H9 (cell line): ENCODE results near the gene JAK1. TPM values are rescaled to one million over a fixed set of nuclear protein-coding genes. Genes with fewer than 3 reads are reported as not detected.

Source experiments
- DNase-seq: peaks from one replicate; pipeline ENCODE4 v3.0.0-alpha.2; 2017
- H2AFZ ChIP-seq: one replicate; pipeline ENCODE4 v1.6.1; 2013; ENCODE audit warnings: mild to moderate bottlenecking, low read length, control low read depth, moderate library complexity
- H2AK5ac ChIP-seq: 2 replicates; pipeline ENCODE4 v1.6.1; 2013; ENCODE audit warnings: low read length, control low read depth, mixed read lengths; ENCODE audit not compliant: insufficient read length
- H2BK120ac ChIP-seq: one replicate; pipeline ENCODE4 v1.6.1; 2013; ENCODE audit warnings: low read depth, mild to moderate bottlenecking, low read length, control low read depth, inconsistent platforms; ENCODE audit not compliant: poor library complexity, severe bottlenecking
- H2BK12ac ChIP-seq: 2 replicates; pipeline ENCODE4 v1.6.1; 2013; ENCODE audit warnings: low read length, control low read depth, mixed read lengths, low read depth; ENCODE audit not compliant: insufficient read length
- H2BK15ac ChIP-seq: 2 replicates; pipeline ENCODE4 v1.6.1; 2013; ENCODE audit warnings: low read depth, low read length, control low read depth
- H2BK20ac ChIP-seq: one replicate; pipeline ENCODE4 v1.6.1; 2013; ENCODE audit warnings: low read depth, mild to moderate bottlenecking, low read length, control low read depth, inconsistent platforms; ENCODE audit not compliant: poor library complexity, severe bottlenecking
- H2BK5ac ChIP-seq: 2 replicates; pipeline ENCODE4 v1.6.1; 2013; ENCODE audit warnings: low read length, control low read depth, mixed read lengths; ENCODE audit not compliant: insufficient read length
- H3K14ac ChIP-seq: 2 replicates; pipeline ENCODE4 v1.6.1; 2013; ENCODE audit warnings: low read length, control low read depth; ENCODE audit not compliant: insufficient read depth
- H3K18ac ChIP-seq: 2 replicates; pipeline ENCODE4 v1.6.1; 2013; ENCODE audit warnings: low read depth, mild to moderate bottlenecking, mixed read lengths, low read length, control low read depth; ENCODE audit not compliant: insufficient read length
- H3K23ac ChIP-seq: 2 replicates; pipeline ENCODE4 v1.6.1; 2013; ENCODE audit warnings: low read length, control low read depth, mixed read lengths, low read depth; ENCODE audit not compliant: insufficient read length
- H3K23me2 ChIP-seq: 2 replicates; pipeline ENCODE4 v1.6.1; 2013; ENCODE audit warnings: low read depth, mild to moderate bottlenecking, mixed read lengths, low read length, control low read depth; ENCODE audit not compliant: insufficient read length, poor library complexity, severe bottlenecking
- H3K27ac ChIP-seq: 2 replicates; pipeline ENCODE4 v1.5.1; 2013; ENCODE audit warnings: low read length, control low read depth, mixed read lengths, low read depth; ENCODE audit not compliant: insufficient read length
- H3K27me3 ChIP-seq: 2 replicates; pipeline ENCODE4 v1.6.1; 2013; ENCODE audit warnings: low read length, control low read depth, inconsistent platforms; ENCODE audit not compliant: insufficient read depth
- H3K4ac ChIP-seq: 2 replicates; pipeline ENCODE4 v1.6.1; 2013; ENCODE audit warnings: low read depth, mild to moderate bottlenecking, control low read depth, inconsistent platforms, low read length, moderate library complexity
- H3K4me1 ChIP-seq: 2 replicates; pipeline ENCODE4 v1.6.1; 2013; ENCODE audit warnings: low read length, control low read depth, inconsistent platforms; ENCODE audit not compliant: insufficient read depth
- H3K4me2 ChIP-seq: 2 replicates; pipeline ENCODE4 v1.6.1; 2013; ENCODE audit warnings: low read length, control low read depth, mixed read lengths; ENCODE audit not compliant: insufficient read length, insufficient read depth
- H3K56ac ChIP-seq: 2 replicates; pipeline ENCODE4 v1.6.1; 2013; ENCODE audit warnings: low read depth, mild to moderate bottlenecking, mixed read lengths, low read length, control low read depth; ENCODE audit not compliant: insufficient read length
- H3K79me1 ChIP-seq: 2 replicates; pipeline ENCODE4 v1.6.1; 2013; ENCODE audit warnings: low read depth, mild to moderate bottlenecking, moderate library complexity, low read length, control low read depth, inconsistent platforms; ENCODE audit not compliant: insufficient read depth, poor library complexity, severe bottlenecking
- H3K79me2 ChIP-seq: 2 replicates; pipeline ENCODE4 v1.6.1; 2013; ENCODE audit warnings: low read length, control low read depth, inconsistent platforms; ENCODE audit not compliant: insufficient read depth
- H3K9ac ChIP-seq: 2 replicates; pipeline ENCODE4 v1.6.1; 2013; ENCODE audit warnings: low read length, control low read depth, mixed read lengths; ENCODE audit not compliant: insufficient read length; ENCODE audit errors: extremely low read depth
- H3K9me3 ChIP-seq: one replicate; pipeline ENCODE4 v1.6.1; 2013; ENCODE audit warnings: low read depth, low read length, inconsistent platforms; ENCODE audit not compliant: control insufficient read depth
- H3T11ph ChIP-seq: one replicate; pipeline ENCODE4 v1.6.1; 2013; ENCODE audit warnings: mild to moderate bottlenecking, low read length, control low read depth, inconsistent platforms
- H4K20me1 ChIP-seq: one replicate; pipeline ENCODE4 v1.6.1; 2013; ENCODE audit not compliant: control insufficient read depth, insufficient read length, insufficient read depth
- H4K5ac ChIP-seq: 2 replicates; pipeline ENCODE4 v1.6.1; 2013; ENCODE audit warnings: low read depth, mild to moderate bottlenecking, mixed read lengths, low read length, control low read depth; ENCODE audit not compliant: insufficient read length
- H4K8ac ChIP-seq: replicated peaks from 2 replicates; pipeline ENCODE4 v1.6.1; 2013; ENCODE audit warnings: low read length, control low read depth, mixed read lengths, low read depth; ENCODE audit not compliant: insufficient read length
- H4K91ac ChIP-seq: 2 replicates; pipeline ENCODE4 v1.6.1; 2013; ENCODE audit warnings: low read depth, mild to moderate bottlenecking, moderate library complexity, mixed read lengths, low read length, control low read depth; ENCODE audit not compliant: insufficient read length
- H3K27ac Mint-ChIP-seq, 3 experiments: 2 replicates in 2 of 3; 3 replicates in 1 of 3; pipeline ENCODE4 v1.8.0; 2020 to 2021; ENCODE audit warnings: mixed read lengths in 3 of 3, mild to moderate bottlenecking in 1 of 3, moderate library complexity in 1 of 3
- H3K27me3 Mint-ChIP-seq: 2 replicates; pipeline ENCODE4 v1.8.0; 2021; ENCODE audit warnings: low read depth, mild to moderate bottlenecking, moderate library complexity, mixed read lengths
- H3K36me3 Mint-ChIP-seq, 3 experiments: 2 replicates in 2 of 3; 3 replicates in 1 of 3; pipeline ENCODE4 v1.8.0; 2020 to 2021; ENCODE audit warnings: low read depth in 3 of 3, mixed read lengths in 3 of 3; ENCODE audit not compliant: insufficient read depth in 1 of 3
- H3K4me1 Mint-ChIP-seq, 2 experiments: 2 replicates each; pipeline ENCODE4 v1.8.0; 2020; ENCODE audit warnings: mixed read lengths in 2 of 2
- H3K4me3 Mint-ChIP-seq, 2 experiments: 2 replicates in 1 of 2; 3 replicates in 1 of 2; pipeline ENCODE4 v1.8.0; 2020 to 2021; ENCODE audit warnings: mild to moderate bottlenecking in 2 of 2, mixed read lengths in 2 of 2, moderate library complexity in 1 of 2
- H3K9me3 Mint-ChIP-seq, 2 experiments: 2 replicates in 1 of 2; 3 replicates in 1 of 2; pipeline ENCODE4 v1.8.0; 2020; ENCODE audit warnings: mild to moderate bottlenecking in 2 of 2, mixed read lengths in 2 of 2, moderate library complexity in 1 of 2
- CTCF ChIP-seq: fragments of 200-600 bp; sonication (generic); conservative IDR thresholded peaks from 3 replicates; pipeline ENCODE4 v1.8.0; 2021; ENCODE audit warnings: antibody characterized with exemption, mild to moderate bottlenecking
- total RNA-seq: library from RNA; stranded (reverse); gene quantifications from 2 replicates; pipeline ENCODE4 v1.2.1, GENCODE V29; 2021

Gene JAK1
- total RNA-seq, 1 experiment from 2014 or later = 12.8 TPM

GRCh38 chr1:65014321-65014720 lies 48.0 kb upstream of the JAK1 start:
- Mint-ChIP-seq H3K36me3 (peaks cover 0 to 3% (median 0%) of the 10 kb centered on the region in 3 experiments; a peak in 1 of 7 replicates), H3K4me3 (no peak overlapping the region), H3K27ac (no peak overlapping the region), H3K9me3 (no peaks in the 10 kb centered on the region), H3K27me3 (peaks cover 1% of the 10 kb centered on the region; the same call in 1 of the 2 replicates), H3K4me1 (no peaks in the 10 kb centered on the region)
- no peak overlapping the region for H4K8ac ChIP-seq
- H2AK5ac ChIP-seq = no peak overlapping the region
- no peaks in the 10 kb centered on the region for H3K79me1 ChIP-seq
- H3K56ac ChIP-seq = no peak overlapping the region
- no peak overlapping the region for H3K4ac ChIP-seq
- no peaks in the 10 kb centered on the region for H3K79me2 ChIP-seq
- H3K23ac ChIP-seq = no peak overlapping the region
- H4K5ac ChIP-seq = no peak overlapping the region
- no peak overlapping the region for H3K27ac ChIP-seq
- no peak overlapping the region for H2BK20ac ChIP-seq
- no peaks in the 10 kb centered on the region for H3K4me1 ChIP-seq
- no peak overlapping the region for H3K18ac ChIP-seq
- no peaks in the 10 kb centered on the region for H3K23me2 ChIP-seq
- no peak overlapping the region for H2BK120ac ChIP-seq
- H2BK5ac ChIP-seq = no peak overlapping the region
- no peak overlapping the region for H2AFZ ChIP-seq
- H4K91ac ChIP-seq = no peak overlapping the region
- H4K20me1 ChIP-seq = no peaks in the 10 kb centered on the region
- H3K4me2 ChIP-seq = no peak overlapping the region
- H3K14ac ChIP-seq = no peak overlapping the region
- no peak for DNase-seq
- H3T11ph ChIP-seq = no peak overlapping the region
- TF ChIP-seq CTCF = no peak
- no peaks in the 10 kb centered on the region for H3K27me3 ChIP-seq
- H3K9me3 ChIP-seq = no peaks in the 10 kb centered on the region
- H2BK15ac ChIP-seq = no peak overlapping the region
- H3K9ac ChIP-seq = no peak overlapping the region
- H2BK12ac ChIP-seq = no peak overlapping the region
